ENCODE measurements around the gene COL7A1.

- TF ChIP-seq CTCF (IDR thresholded peaks at IDR 0.05): no peak
- no peak for TF ChIP-seq REST (IDR thresholded peaks at IDR 0.05; ENCODE audit: insufficient read depth in 1 of 2, low read depth in 2 of 2, low read length in 1 of 2)
- no peak for TF ChIP-seq POLR2AphosphoS5 (IDR thresholded peaks at IDR 0.05; ENCODE audit: low read depth, low read length)
- TF ChIP-seq SIN3A (IDR thresholded peaks at IDR 0.05; ENCODE audit: borderline replicate concordance, insufficient read depth, low read depth, low read length): no peak
Measured at GRCh38 chr3:48599077-48599501, 4.0 kb upstream of the COL7A1 start.
